ENCODE measurements around the gene CXCL1.

- TF ChIP-seq CTCF (IDR thresholded peaks at IDR 0.05), result no peak
- no peak for TF ChIP-seq POLR2A (IDR thresholded peaks at IDR 0.05)
These were observed 29.5 kb upstream of the CXCL1 start for GRCh38 chr4:73839715-73840114.

All from adrenal gland (tissue), 5 donors.